Suppressor macrophage treated with lipopolysaccharide for 4 hours (primary cell): Measurements from ENCODE around the gene MVK.

ENCODE experiments used
- DNase-seq: peaks from one replicate; pipeline ENCODE4 v3.0.0-alpha.2; 2020

The MVK gene

DNA sequence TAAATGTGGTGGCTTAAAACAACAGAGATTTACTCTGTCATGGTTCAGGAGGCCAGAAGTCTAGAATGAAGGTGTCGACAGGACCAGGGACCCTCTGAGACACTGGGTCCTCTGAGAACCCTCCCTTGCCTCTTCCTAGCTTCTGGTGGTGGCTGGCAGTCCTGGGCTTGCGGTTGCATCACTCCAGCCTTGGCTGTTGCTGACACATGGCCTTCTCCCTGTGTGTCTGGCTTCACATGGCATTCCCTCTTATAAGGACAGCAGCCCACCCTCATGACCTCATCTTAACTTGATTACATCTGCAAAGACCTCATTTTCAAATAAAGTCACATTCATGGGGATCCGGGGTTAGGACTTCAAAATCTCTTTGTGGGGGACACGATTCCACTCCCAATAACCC, 36.9 kb downstream of the MVK start:
- DNase-seq: no peak

GRCh38 chr12:109611223-109611622, 37.6 kb downstream of the MVK start:
- DNase-seq: no peak

- no peak for DNase-seq
Measured at GRCh38 chr12:109612003-109612402, 38.4 kb downstream of the MVK start.

DNA sequence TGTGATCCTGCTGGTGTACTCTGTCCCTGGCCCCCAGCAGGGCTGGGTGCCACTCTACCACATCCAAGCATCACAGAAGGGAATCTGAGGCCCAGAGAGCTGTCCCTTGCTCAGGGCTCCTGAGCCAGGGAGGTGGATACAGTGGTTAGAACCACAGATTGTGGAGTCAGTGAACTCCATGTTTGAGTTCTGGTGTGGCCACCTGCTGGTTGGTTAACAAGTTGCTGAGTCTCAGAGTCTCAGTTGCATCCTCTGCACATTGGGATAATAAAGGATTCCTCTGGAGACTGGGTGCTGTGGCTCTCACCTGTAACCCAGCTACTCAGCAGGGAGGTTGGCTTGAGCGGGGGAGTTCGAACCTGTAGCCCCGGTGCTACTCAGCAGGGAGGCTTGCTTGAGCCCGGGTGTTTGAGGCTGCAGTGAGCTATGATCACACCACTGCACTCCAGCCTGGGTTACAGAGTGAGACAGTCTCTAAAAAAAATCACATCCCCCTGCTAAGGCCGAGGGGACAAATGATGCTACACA, 39.4 kb downstream of the MVK start:
- DNase-seq: no peak

DNA sequence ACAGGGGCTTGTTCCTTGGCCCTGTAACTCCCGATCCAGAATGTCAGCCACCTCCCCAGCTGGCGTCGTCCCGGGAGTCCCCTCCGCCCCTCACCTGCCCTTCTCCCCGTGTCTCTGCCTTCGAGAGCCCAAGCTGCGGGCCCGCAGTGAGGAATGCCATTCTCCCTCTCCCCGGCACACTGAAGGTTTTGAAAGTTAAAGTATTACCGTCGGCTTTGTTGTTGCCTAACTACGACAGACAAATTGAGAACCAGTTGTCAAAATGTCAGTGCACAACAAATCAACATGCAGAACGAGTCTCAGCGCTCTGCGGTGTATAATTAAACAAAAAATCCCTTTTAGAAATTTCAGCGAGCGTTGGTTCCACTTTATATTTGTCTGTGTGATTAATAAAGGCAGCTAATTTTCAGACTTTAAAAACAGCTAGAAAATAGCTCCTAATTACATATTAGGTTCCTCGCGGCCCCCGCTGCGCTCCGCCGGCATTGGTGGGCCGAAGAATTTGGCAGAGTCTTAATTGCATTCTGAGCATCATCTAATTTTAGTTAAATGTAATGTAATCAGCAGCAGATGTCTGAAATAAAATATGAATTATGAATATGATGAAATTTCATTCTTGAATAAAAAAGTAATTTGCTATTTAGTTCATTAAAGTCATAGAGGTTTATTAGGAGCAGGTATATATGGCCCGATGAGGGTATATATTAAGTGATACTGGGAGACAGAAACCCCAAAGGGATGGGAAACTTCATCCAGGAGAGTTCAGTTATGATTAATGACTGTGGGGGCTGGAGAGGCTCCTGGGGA, 40.3 kb downstream of the MVK start:
- DNase-seq: no peak

DNA sequence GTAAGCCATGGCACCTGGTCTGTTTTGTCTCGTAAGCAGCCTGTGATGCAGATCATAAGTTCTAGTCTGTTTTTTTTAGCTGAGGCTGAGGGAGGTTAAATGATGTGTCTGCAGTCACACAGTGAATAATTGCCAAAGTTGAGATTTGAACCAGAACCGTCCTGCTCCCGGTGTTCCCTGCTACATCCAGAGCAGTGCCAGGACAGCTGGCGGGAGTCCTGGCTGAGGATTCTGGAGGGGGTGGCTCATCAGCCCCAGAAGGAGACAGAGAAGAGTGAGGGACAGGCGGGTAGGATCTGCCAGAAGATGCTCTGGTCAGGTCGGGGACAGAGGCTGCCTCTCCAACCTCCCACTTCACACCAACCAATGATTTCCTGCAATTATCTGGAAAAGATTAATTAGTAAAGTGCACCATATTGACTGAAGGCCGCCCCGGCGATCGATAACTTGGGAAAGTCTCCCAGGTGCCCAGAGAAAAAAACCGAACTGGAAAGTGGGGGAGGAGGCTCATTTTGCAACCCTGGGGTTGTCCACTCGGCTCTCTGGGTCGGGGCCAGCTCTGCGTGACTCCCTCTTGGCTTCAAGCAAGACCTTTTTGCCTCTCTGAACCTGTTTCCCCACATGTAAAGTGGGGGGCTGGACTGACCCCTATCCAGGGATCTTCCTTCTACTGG, 42.1 kb downstream of the MVK start:
- DNase-seq: no peak

GRCh38 chr12:109617491-109617890, 43.9 kb downstream of the MVK start:
- DNase-seq: no peak

DNA sequence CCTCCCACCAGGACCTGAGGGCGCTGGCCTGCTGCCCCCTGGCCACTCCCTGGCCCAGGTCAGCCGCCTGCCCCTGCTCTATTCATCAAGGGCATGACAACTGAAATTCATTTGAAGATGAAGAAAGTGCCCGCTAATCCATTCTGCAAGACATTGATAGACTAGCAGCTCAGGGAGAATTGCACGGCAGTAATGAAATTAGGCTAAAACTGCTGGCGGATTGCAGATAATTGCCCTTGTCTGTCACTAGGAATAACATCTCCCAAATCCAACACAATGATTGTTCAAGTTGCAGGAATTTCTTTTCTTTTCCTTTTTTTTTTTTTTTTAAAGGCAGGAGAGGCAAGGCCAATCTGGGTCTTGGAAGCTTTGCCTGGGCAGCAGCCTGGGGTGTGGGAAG, 44.5 kb downstream of the MVK start:
- DNase-seq: no peak

DNA sequence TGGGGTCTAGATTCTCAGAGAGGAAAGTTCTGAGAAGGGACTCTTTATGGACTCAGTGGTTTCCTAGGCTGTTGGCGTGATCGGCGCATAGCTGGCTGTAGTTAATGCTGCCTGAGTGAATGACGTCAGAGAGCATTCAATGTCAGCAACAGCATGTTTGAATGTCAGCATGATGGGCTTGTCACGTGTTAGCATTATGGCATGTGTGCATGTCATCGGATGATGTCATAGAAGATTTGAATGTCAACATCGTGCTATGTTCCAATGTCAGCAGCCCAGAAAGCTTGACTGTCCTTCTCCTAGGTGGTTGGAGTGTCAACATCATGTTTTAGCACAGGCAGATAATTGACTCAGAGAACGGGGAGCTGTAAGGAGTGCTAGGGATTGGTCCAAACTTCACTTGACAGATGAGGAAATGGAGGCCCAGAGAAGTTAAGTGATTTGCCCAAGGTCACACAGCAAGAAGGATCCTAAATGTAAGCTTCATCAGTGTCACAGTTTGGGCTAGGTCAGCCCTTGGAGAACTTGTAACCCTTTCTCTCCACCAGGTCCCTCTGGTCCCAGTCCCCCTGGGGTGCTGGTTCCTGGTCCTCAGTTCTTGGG, 45.5 kb downstream of the MVK start:
- no peak for DNase-seq

DNA sequence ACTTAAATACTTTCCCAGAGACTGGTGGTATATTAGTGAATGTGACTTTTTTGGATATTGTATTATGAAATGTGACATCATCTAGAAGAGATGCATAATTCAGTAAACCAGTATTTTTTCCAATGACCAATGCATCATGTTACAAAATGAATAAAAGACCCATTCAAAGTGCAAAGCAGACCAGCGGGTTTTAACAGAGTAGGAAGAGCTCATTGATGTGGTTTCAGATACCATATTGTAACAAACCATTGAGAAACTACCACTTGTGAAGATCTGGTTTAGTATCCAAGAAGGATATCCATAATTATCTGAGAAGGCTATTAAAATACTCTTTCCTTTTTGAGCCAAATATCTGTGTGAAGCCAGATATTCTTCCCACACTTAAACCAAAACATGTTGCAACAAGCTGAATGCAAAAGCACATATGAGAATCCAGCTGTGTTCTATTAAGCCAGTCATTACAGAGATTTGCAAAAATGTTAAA, 47.7 kb downstream of the MVK start:
- no peak for DNase-seq

- no peak for DNase-seq
Measured at GRCh38 chr12:109621901-109622364, 48.3 kb downstream of the MVK start.

DNA sequence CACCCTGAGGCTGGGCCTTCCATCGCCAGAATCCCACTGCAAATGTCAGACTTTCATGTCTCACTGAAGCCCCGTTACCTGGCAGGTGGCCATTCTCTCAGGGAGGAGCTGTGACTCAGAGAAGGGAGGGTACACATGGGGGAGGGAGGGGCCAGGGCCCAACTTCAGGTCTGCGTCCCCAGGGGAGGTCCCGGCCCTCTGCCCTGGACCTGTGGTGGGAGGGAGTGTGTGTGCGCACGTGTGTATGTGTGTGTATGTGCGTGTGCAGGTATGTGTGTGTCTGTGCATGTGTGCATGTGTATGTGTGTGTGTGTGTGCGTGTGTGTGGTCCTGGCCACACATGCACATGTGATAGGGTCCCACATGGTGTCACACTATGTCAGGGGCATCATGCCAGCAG, 50.9 kb downstream of the MVK start:
- no peak for DNase-seq

DNA sequence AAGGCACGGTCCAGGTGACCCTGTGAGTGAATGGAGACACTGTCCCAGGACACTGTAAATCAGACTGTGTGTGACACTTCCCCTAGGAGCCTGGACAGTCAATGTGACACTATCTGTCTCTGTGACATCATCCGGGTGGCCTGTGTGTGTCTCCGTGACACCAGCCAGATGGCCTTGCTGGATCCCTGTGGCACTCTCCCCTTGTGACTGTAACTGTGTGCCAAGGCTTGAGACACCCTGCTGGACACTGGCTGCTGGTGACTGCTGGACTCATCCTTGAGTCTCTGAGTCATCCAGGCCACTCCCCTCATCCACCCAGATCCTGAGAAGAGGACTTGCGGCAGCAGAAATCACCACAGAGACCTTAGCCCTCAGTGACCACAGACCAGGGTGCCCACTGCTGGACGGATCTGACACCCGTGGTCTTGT, 51.6 kb downstream of the MVK start:
- peak; percentile 24 for DNase-seq

DNA sequence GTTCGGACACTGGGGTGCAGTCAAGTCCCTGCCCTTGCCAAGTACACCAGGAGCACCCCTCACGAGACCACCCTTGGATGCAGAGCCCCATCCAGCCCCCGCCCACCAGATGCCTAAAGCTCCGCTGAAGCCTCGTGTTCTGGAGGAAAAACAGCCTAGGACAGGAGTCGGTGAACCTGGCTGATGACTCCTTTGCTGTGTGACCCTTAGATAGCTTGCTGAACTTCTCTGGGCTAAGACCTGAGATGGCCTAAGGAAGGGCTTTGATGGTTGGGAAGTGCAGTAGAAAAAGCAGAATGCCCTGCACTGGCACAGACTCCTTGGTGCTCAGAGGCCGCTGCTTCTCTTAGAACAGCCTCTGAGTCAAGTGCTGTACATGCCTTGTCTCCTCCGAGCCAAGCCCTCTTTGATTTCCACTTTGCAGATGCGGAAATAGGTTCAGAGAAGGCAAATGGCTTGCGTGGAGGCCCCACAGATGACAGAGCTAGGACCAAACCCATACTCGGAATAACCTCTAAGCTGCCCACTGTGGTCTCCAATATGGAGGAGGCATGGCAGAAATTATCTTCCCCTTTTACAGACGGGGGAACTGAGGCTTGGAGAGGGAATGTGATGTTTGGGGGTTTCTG, 52.3 kb downstream of the MVK start:
- DNase-seq: no peak

GRCh38 chr12:109626378-109627115, 53.0 kb downstream of the MVK start:
- no peak for DNase-seq

DNA sequence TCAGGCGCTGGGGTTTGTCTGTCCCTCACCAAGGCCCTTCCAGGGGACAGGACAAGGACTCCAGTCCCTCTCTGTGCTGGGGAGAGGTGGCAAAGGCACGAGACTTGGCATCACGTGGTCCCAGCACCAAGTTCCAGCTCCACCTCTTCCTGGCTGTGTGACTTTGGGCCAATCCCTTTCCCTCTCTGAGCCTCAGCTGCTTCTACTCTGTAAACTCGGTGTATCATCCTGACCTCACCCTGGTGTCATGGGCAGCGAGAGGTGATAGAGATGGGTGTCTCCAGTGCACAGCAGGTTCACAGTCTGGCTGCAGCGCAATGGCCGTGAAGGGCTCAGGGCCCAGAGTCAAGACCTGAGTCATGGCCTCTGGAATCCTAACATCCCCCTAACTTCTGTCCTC, 54.0 kb downstream of the MVK start:
- DNase-seq: no peak

GRCh38 chr12:109630107-109630506, 56.5 kb downstream of the MVK start:
- no peak for DNase-seq

GRCh38 chr12:109630815-109631214, 57.2 kb downstream of the MVK start:
- no peak for DNase-seq

GRCh38 chr12:109631302-109631701, 57.7 kb downstream of the MVK start:
- no peak for DNase-seq

DNA sequence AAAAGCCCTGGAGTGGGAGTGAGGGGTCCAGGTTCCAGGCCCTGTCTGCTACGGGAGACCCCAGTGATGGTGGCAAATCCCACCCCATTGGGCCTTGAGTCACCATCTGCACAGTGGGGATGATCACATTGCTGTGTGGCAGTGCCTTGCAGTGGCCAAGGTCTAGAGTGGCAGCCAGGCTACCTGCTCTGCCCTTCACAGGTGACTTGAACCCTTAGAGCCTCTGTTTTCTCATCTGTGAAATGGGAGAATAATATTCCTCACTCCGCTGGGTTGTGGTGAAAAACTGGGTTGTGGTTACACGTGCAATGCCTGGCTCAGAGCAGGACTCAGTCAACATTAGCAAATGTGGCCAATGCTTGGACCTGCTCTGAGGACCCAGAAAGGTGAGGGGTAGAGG, 58.2 kb downstream of the MVK start:
- DNase-seq: no peak

DNA sequence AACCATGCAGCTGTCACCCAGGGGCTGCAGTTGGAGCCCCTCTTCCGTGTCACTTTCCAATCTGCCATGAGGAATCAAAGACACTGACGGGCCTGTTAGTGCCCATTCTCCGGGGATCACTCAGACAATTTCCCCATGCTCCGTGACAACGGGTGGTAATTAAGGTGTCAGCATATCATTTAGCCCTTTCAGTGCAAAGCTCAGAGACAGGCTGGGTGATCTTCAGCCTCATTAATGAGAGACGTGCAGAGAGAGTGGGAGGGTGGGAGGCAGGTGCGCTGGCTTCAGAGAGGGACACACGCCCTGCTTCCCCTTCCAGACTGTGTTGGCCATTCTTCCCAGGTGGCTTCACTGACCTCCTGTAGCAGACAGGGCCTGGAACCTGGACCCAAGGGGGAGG, 58.7 kb downstream of the MVK start:
- no peak for DNase-seq

DNA sequence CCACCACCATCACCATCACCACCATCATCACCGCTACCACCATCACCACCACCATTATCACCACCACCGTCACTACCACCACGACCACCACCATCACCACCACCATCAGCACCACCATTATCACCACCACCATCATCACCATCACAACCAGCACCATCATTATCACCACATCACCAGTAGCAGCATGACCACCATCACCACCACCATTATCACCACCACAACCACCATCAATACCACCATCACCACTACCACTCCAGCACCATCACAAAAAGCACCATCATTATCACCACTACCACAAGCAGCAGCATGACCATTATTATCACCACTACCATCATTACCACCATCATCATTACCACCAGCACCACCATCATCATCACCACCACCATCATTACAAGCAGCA, 62.1 kb downstream of the MVK start:
- DNase-seq: no peak
